ENCODE data around the gene SLC40A1.
"Not testable (repeated sequence)": the region's sequence is repeated elsewhere in the genome, so short reads cannot be mapped to it uniquely, and the experiment has no call there.

Gene SLC40A1

DNA sequence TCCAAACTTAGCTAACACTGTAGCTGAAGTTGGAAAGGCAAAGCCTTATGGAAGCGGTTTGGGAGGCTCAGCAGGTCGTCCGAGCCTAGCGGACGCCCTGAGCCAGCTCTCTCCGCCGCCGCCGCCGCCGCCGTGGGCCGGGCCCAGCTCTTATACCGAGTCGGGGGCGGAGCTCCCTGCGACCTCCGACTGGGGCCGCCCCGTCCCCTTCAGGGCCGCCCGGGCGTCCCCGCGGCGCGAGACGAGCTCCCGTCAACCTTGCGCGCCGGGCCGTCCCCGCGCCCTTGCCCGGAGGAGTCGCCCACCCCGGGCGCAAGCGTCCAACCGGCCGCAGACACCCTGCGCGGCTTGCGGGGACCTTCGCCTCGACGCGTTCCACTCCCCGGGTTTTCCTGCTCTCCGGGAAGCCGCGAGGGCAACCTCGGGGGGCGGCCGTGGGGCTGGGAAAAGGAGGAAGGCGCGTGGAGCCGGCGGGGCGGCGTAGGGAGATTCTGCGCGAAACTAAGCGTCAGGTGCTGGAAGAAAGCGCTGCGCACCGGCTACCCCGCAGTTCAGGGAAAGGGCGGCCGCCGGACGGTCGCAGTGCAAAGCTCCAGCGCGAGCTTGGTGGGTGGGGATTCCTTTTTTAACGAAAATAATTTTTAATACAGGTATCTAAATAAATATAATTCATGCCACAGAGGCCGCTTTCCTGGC, at the start of gene SLC40A1:
SLC40A1 (minus strand) TSS at position 129 of the 696 bp plus-strand sequence. CDS start 326 bp downstream, outside the sequence.
- DNase-seq: peak; percentile 51

- no peak for DNase-seq
Measured at GRCh38 chr2:189629531-189630453, 49.2 kb upstream of the SLC40A1 start.

DNA sequence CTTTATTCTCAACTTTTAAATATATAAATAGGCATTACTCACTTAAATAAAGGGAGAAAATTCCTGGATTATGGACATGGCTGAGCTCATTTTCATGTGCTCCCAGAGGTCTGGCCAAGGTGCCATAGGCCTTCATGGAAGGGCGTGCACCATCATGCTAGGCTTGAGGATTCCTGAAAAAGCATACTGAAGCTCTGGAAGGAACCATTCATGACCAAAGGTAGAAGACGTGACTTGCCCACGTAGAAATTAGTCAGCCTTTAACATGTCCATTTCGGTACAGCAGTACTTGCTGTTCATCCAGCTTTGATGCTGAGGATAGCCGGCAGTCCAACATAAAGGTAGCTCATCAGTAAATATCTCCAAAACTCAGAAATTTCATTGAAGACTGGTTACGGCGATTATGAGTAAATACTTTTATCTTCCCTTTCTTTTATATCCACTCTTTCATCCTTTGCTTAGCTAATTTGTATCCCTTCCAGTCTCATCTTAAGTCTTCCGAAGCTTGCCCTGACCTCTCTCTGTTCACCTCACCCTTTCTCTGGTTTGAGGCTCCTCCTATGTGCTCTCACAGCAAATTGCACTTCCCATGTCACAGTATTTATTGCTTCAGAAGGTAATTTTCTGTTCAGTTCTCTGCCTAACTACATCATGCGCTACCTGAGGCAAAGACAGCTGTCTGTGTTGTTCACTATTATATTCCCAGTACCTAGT, 48.4 kb upstream of the SLC40A1 start:
- no peak for DNase-seq

- no peak for DNase-seq
Measured at GRCh38 chr2:189627789-189628188, 47.2 kb upstream of the SLC40A1 start.

- no peak for DNase-seq
Measured at GRCh38 chr2:189625636-189626035, 45.0 kb upstream of the SLC40A1 start.

DNA sequence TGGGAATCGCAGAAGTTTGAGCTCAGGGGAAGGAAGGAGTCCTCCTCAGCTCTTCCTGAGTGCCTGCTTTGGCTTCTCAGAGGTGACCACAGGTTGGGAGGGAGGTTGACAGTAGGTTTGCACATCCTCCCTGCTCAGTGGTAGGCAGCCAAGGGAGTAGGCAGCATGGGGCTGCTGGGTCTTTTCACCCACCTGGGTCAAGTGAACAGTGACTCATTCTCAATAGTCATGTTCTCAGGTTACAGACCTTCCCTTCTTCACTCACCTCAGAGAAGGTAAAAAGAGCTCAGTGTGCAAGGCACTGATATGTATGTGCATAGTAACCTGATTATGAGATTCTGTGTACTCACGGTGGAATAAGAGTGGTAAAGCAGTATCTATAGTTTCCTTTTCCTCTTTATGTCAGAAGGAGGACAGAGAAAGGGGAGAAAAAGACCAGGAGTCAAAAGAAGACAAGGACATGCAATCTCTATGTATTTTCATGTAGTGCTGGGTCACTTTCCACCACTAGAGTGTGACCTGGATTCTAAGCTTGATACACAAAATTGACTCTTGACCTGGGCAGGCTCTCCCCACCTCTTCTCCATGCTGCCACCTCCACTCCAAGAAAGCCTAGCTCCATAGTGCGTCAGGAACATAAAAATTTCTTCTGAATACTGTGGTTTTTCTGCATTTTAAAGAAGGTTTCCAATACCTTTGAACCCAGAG, 44.2 kb upstream of the SLC40A1 start:
- DNase-seq: no peak

GRCh38 chr2:189623049-189623448, 42.5 kb upstream of the SLC40A1 start:
- DNase-seq: no peak

DNA sequence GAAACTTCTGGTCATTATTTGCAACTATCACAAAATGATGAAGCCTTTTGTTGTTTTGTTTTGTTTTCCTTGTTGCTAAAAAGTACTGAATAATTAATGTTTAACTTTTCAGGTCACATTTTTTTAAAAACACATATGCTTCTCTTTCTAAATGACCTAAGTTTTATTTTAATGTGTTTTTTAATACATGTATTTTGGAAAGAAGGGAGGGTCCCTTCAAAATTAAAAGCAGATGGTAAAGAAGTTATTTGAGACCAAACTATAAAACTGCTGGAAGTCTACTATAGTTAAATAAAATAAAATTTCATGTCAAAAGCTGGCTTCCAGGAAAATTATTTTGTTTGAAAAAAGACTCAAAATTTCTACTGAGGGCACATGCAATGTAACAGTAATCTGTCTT, 41.2 kb upstream of the SLC40A1 start:
- no peak for DNase-seq

DNA sequence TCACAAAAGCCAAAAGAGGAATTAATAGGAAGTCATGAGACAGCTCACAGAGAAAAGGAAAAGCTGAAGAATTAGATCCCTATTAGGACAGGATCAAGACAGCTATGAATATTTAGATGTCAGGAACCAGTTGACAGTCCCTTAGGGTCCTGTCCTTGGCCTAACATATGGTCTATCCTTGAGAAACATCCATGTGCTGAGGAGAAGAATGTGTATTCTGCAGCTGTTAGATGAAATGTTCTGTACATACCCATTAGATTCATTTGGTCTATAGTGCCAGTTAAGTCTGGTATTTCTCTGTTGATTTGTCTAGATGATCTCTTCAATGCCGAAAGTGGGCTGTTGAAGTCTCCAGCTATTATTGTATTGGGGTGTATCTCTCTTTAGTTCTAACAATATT, 37.6 kb upstream of the SLC40A1 start:
- no peak for DNase-seq

DNA sequence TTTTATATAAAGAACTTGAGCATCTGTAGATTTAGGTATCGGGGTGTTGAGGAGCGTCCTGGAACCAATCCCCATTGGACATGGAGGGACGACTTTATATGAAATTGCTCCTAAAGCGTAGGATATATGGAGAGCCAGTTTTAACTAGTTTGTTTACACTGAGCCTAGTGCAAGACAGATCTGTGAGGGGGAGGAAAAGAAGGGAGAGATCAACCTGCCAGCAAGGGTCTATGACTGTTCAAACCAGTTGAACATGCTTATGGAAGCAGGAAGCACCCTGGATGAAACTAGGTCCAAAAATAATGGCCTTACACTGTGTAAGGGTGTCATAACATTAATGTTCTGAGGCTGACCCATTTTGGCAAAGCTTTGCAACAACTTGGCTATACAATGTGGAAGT, 34.0 kb upstream of the SLC40A1 start:
- DNase-seq: no peak

- no peak for DNase-seq
Measured at GRCh38 chr2:189613650-189614420, 33.2 kb upstream of the SLC40A1 start.

- no peak for DNase-seq
Measured at GRCh38 chr2:189613077-189613636, 32.6 kb upstream of the SLC40A1 start.

DNA sequence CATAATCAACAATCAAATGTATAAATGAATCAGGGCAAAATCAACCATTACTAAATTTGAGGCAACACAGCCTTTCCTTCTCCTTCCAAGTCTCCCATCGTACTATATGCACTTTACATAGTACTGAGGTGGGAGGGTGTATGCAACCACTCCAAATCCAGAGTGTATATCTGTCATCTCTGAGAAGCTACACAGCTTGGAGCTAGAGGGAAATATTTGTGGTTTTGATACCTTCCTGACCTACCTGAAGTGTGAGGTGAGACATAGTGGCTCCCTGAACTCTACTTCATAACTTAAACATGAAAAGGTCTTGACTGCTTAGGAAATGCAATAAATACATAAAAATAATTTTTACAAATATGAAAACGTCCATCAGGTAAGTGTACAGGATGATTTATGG, 30.1 kb upstream of the SLC40A1 start:
- no peak for DNase-seq

DNA sequence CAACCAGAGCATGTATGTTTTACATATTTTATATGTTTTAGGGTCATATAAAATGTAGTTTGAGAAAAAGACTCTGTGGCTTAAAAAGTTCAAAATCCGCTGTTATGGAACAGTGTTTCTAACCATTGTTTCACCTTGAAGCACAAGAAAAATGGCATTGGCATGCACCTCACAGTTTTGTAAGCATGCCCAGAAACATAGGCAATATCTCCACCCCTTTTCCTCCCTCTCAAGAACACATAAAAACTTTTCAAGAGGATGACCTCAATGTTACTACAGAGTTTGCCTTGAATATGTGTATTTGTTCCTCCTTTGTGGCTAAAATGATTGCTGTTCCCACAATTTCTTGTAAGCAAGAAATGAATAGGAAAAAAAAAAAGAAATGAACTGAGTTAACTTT, 29.3 kb upstream of the SLC40A1 start:
- no peak for DNase-seq

DNA sequence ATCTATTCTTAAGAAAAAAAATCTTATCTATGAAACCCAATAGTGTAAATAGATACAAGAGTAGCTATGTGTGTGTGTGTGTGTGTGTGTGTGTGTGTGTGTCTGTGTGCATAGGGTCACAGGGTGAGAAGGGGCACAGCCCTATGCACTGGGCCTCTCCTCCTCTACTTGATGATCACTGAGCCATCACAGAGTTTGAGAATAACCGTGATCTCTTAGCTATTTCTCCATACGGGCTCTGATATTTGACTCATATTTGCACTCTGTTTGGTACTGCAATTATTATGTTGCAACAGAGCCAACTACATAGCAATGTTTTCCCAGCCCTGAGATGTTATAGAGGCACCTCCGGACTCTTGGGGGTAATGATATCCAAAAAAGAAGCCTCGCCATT, 28.8 kb upstream of the SLC40A1 start:
- DNase-seq: no peak

DNA sequence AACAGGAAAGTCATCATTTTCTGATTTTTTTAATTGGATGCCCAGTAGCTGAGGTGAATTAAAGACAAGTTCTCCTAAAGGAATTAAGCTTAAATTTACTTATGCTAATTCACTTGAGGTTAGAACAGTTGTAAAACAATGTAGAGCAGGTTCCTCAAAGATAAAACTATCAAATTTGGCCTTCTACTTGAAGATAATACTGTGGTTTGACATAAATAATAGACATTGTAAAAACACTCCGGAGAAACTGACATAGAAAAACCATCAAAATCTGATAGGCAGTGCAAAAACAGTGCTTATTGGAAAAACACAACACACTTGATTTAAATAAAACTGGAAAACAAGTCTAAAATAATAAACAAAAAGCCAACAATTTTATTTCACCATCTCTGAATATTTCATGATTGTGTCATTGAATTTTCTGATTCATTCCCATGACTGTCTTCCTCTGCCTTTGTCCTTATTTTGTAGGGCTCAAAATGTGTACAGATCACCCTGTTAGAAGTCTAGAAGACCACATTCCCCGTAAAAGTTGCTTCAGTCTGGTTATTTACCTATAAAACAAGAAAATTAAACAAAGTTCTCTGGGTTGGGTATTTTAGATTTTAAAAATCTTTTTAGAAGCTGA, 28.3 kb upstream of the SLC40A1 start:
- DNase-seq: no peak

- no peak for DNase-seq
Measured at GRCh38 chr2:189608170-189608569, 27.6 kb upstream of the SLC40A1 start.

- DNase-seq: no peak
Measured at GRCh38 chr2:189602233-189602632, 21.6 kb upstream of the SLC40A1 start.

GRCh38 chr2:189601652-189602051, 21.1 kb upstream of the SLC40A1 start:
- DNase-seq: not testable (repeated sequence)

DNA sequence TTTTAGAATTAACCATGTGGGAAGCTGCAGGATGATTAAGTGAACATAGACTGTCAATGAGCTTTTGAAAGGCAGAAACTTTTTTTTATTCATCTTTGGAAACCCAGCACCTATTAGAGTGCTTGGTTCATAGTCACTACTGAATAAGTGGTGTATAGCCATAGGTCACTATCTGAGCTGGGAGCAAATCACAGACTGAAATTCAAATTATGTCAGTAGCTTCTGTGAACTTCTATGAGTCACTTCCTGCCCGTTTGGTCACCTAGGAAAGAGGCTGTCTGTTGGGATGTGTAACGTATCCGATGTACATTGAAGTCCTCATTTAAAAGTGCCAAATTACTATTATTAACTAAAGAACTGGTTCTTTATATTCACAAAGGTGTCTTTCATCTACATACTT, 20.5 kb upstream of the SLC40A1 start:
- DNase-seq: no peak

- no peak for DNase-seq
Measured at GRCh38 chr2:189599245-189599644, 18.7 kb upstream of the SLC40A1 start.
